Mucosa of rectum (tissue), 2 donors: ENCODE measurements around the gene RPS6KA2.
"Not testable (repeated sequence)": the region's sequence is repeated elsewhere in the genome, so short reads cannot be mapped to it uniquely, and the experiment has no call there.

Experiments used
- H3K27ac ChIP-seq, 2 donors: one replicate each; pipeline ENCODE4 v1.7.0; 2013; ENCODE audit warnings: inconsistent platforms in 2 of 2, low read depth in 2 of 2, low read length in 2 of 2
- H3K27me3 ChIP-seq, 2 donors: one replicate each; pipeline ENCODE4 v1.7.0; 2013; ENCODE audit warnings: low read length in 2 of 2; ENCODE audit not compliant: control insufficient read depth in 2 of 2, insufficient read depth in 2 of 2
- H3K36me3 ChIP-seq, 2 donors: one replicate each; pipeline ENCODE4 v1.7.0; 2013; ENCODE audit warnings: low read length in 2 of 2; ENCODE audit not compliant: control insufficient read depth in 2 of 2, insufficient read depth in 2 of 2
- H3K4me1 ChIP-seq, 2 donors: one replicate each; pipeline ENCODE4 v1.7.0; 2013; ENCODE audit warnings: low read length in 2 of 2, mild to moderate bottlenecking in 1 of 2; ENCODE audit not compliant: control insufficient read depth in 2 of 2, insufficient read depth in 2 of 2
- H3K4me3 ChIP-seq, 2 donors: one replicate each; pipeline ENCODE4 v1.7.0; 2013; ENCODE audit warnings: low read length in 2 of 2
- H3K9ac ChIP-seq, 2 donors: one replicate each; pipeline ENCODE4 v1.7.0; 2013; ENCODE audit warnings: low read length in 2 of 2, low read depth in 1 of 2, mild to moderate bottlenecking in 1 of 2
- H3K9me3 ChIP-seq, 2 donors: one replicate each; pipeline ENCODE4 v1.7.0; 2013; ENCODE audit warnings: low read length in 2 of 2; ENCODE audit not compliant: control insufficient read depth in 2 of 2
- donor health status: healthy.
- donor health status: Normal muscosa, but diverticular disease.

The RPS6KA2 gene

GRCh38 chr6:166365221-166365620 lies 261.8 kb downstream of the RPS6KA2 start:
- Histone ChIP-seq H3K36me3 (peaks cover 21 to 29% of the 10 kb centered on the region in 2 donors), H3K9ac (no peak overlapping the region), H3K27me3 (no peaks in the 10 kb centered on the region), H3K4me1 (peaks cover 0 to 2% of the 10 kb centered on the region in 2 donors), H3K27ac (no peak overlapping the region), H3K9me3 (no peaks in the 10 kb centered on the region), H3K4me3 (no peak overlapping the region)

GRCh38 chr6:166364456-166364855 lies 262.6 kb downstream of the RPS6KA2 start:
- Histone ChIP-seq H3K4me3 (no peak overlapping the region), H3K9ac (no peak overlapping the region), H3K36me3 (peaks cover 21 to 29% of the 10 kb centered on the region in 2 donors), H3K27ac (no peak overlapping the region), H3K27me3 (no peaks in the 10 kb centered on the region), H3K4me1 (peaks cover 0 to 2% of the 10 kb centered on the region in 2 donors), H3K9me3 (no peaks in the 10 kb centered on the region)

GRCh38 chr6:166362427-166362826 lies 264.6 kb downstream of the RPS6KA2 start:
- H3K9ac ChIP-seq, H3K27ac ChIP-seq, H3K27me3 ChIP-seq, H3K4me1 ChIP-seq, H3K4me3 ChIP-seq, H3K9me3 ChIP-seq: not testable (repeated sequence)
- peaks cover 21 to 27% of the 10 kb centered on the region in 2 donors for H3K36me3 ChIP-seq

GRCh38 chr6:166361077-166361429 lies 266.0 kb downstream of the RPS6KA2 start:
- Histone ChIP-seq H3K36me3 (peaks cover 21% of the 10 kb centered on the region in 2 donors), H3K4me3 (no peak overlapping the region), H3K9me3 (no peaks in the 10 kb centered on the region), H3K27ac (no peak overlapping the region), H3K27me3 (no peaks in the 10 kb centered on the region), H3K4me1 (peaks cover 0 to 2% of the 10 kb centered on the region in 2 donors), H3K9ac (no peak overlapping the region)

- Histone ChIP-seq H3K4me1 (peaks cover 0 to 2% of the 10 kb centered on the region in 2 donors), H3K9me3 (no peaks in the 10 kb centered on the region), H3K36me3 (peaks cover 16 to 18% of the 10 kb centered on the region in 2 donors), H3K4me3 (no peak overlapping the region), H3K27me3 (no peaks in the 10 kb centered on the region), H3K9ac (no peak overlapping the region), H3K27ac (no peak overlapping the region)
These were observed 266.6 kb downstream of the RPS6KA2 start for GRCh38 chr6:166360243-166361076.
